ENCODE measurements around the gene VAMP3.

Gene VAMP3

GRCh38 chr1:7761103-7761502, 10.0 kb upstream of the VAMP3 start:
- no peak for TF ChIP-seq ZFX (IDR thresholded peaks at IDR 0.05)
- TF ChIP-seq, protein P1, sequence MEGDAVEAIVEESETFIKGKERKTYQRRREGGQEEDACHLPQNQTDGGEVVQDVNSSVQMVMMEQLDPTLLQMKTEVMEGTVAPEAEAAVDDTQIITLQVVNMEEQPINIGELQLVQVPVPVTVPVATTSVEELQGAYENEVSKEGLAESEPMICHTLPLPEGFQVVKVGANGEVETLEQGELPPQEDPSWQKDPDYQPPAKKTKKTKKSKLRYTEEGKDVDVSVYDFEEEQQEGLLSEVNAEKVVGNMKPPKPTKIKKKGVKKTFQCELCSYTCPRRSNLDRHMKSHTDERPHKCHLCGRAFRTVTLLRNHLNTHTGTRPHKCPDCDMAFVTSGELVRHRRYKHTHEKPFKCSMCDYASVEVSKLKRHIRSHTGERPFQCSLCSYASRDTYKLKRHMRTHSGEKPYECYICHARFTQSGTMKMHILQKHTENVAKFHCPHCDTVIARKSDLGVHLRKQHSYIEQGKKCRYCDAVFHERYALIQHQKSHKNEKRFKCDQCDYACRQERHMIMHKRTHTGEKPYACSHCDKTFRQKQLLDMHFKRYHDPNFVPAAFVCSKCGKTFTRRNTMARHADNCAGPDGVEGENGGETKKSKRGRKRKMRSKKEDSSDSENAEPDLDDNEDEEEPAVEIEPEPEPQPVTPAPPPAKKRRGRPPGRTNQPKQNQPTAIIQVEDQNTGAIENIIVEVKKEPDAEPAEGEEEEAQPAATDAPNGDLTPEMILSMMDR (conservative IDR thresholded peaks at IDR 0.05), result no peak
- H3K27ac ChIP-seq, result no peak overlapping the region

DNA sequence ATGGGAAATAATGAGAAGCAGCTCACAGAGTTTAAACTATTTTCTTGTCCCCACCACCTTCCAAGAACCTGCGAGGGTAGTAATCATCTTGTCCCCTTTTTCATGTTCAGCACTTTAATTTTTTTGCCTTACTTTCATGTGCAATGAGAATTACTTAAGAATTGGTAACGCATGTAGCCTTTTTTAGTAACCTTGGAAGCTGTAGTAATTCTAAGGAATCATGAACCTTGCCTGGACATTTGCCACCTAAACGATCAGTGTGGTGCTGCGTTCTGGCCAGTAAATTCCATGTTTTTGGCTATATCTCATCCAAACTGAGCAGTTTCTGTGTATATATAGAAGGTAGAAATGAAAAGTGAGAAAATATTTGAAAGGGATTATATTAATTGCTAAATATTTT, 3.9 kb upstream of the VAMP3 start:
- TF ChIP-seq, protein P1 (conservative IDR thresholded peaks at IDR 0.05), result no peak
- TF ChIP-seq ZFX (IDR thresholded peaks at IDR 0.05), result no peak
- no peak overlapping the region for H3K27ac ChIP-seq

DNA sequence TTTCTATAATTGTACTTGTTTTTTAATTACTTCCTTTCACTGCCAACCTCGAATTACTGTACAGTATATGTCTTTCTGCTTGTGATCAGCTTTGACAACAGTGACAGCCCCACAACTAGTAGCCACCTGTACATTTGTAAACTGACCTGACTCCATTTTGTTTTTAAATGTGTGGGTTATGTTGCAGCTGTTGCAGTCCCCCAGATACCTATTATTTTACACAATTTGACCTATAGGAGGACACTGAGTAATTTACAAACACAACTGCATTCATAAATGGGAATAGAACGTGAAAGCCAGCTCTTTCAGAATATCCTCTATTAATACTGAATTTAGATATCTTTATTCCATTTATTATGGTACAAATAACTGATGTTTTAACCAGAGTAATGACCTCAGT, 2.5 kb upstream of the VAMP3 start:
- H3K27ac ChIP-seq, result no peak overlapping the region
- TF ChIP-seq, protein P1 (conservative IDR thresholded peaks at IDR 0.05), result no peak; the same call in 1 of the 2 replicates
- no peak for TF ChIP-seq ZFX (IDR thresholded peaks at IDR 0.05)

- no peak overlapping the region for H3K27ac ChIP-seq
- no peak for TF ChIP-seq ZFX (IDR thresholded peaks at IDR 0.05)
- TF ChIP-seq, protein P1 (conservative IDR thresholded peaks at IDR 0.05), result no peak
Measured at GRCh38 chr1:7769673-7770412, 1.3 kb upstream of the VAMP3 start.

GRCh38 chr1:7770669-7770996, 463 bp upstream of the VAMP3 start:
- H3K27ac ChIP-seq, result peak overlapping the region; percentile 79
- TF ChIP-seq, protein P1 (conservative IDR thresholded peaks at IDR 0.05), result no peak
- TF ChIP-seq ZFX (IDR thresholded peaks at IDR 0.05), result no peak

DNA sequence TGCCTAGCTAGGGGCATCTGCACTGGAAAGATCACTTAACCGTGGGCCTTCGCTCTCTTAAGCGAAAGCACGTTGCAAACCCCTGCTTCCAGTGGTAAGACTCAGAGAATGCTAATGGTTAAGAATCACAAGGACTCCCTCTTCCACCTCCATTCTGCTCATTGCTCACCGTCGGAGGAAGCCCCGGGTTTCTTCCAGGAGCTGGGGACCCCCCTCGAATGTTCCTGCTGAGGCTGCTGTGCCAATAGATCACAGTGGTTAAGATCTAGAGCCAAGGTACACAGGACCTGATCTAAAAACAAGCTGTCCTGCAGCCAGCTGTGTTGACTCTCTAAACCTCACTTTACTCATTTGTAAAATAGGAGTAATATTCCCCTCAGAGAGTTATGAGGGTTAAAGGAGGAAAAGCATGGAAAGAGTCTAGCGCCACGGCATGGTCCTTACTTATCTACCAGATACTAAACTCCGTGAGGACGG, 765 bp downstream of the VAMP3 start:
- peak overlapping the region; percentile 79 for H3K27ac ChIP-seq
- no peak for TF ChIP-seq ZFX (IDR thresholded peaks at IDR 0.05)
- TF ChIP-seq, protein P1 (conservative IDR thresholded peaks at IDR 0.05), result no peak

GRCh38 chr1:7777591-7777990, 6.5 kb downstream of the VAMP3 start:
- no peak overlapping the region for H3K27ac ChIP-seq
- TF ChIP-seq ZFX (IDR thresholded peaks at IDR 0.05), result no peak
- TF ChIP-seq, protein P1 (conservative IDR thresholded peaks at IDR 0.05), result no peak

Data from C4-2B (cell line).